Activated T-helper 9 cell treated with anti-CD3 and anti-CD28 coated beads, Interleukin-2, amount 50 U/mL, for 16 hours (primary cell): ENCODE measurements around the gene DNAL1.
"Not testable (repeated sequence)": the region's sequence is repeated elsewhere in the genome, so short reads cannot be mapped to it uniquely, and the experiment has no call there.

Experiments used
- DNase-seq: peaks from one replicate; pipeline ENCODE4 v3.0.0-alpha.2; 2020; ENCODE audit warnings: low read depth

The DNAL1 gene

GRCh38 chr14:73640796-73641365, 3.9 kb upstream of the DNAL1 start:
- no peak for DNase-seq

- no peak for DNase-seq
Observed at GRCh38 chr14:73645248-73645610, 443 bp downstream of the DNAL1 start.

GRCh38 chr14:73651005-73651404, 6.2 kb downstream of the DNAL1 start:
- no peak for DNase-seq

GRCh38 chr14:73655851-73656250, 11.1 kb downstream of the DNAL1 start:
- no peak for DNase-seq

- DNase-seq = not testable (repeated sequence)
Observed at GRCh38 chr14:73659202-73659601, 14.4 kb downstream of the DNAL1 start.

- DNase-seq = no peak
Observed at GRCh38 chr14:73660511-73660910, 15.7 kb downstream of the DNAL1 start.

- no peak for DNase-seq
Observed at GRCh38 chr14:73661872-73662271, 17.1 kb downstream of the DNAL1 start.

- DNase-seq = no peak
Observed at GRCh38 chr14:73662487-73662943, 17.7 kb downstream of the DNAL1 start.

- DNase-seq = no peak
Observed at GRCh38 chr14:73663548-73664212, 18.9 kb downstream of the DNAL1 start.

GRCh38 chr14:73665130-73665529, 20.3 kb downstream of the DNAL1 start:
- DNase-seq = no peak

GRCh38 chr14:73666583-73666982, 21.8 kb downstream of the DNAL1 start:
- DNase-seq = no peak

GRCh38 chr14:73667854-73668253, 23.1 kb downstream of the DNAL1 start:
- DNase-seq = no peak

GRCh38 chr14:73674986-73675385, 30.2 kb downstream of the DNAL1 start:
- no peak for DNase-seq

- no peak for DNase-seq
Observed at GRCh38 chr14:73678698-73679097, 33.9 kb downstream of the DNAL1 start.

GRCh38 chr14:73680821-73681220, 36.0 kb downstream of the DNAL1 start:
- no peak for DNase-seq

GRCh38 chr14:73684627-73685026, 39.8 kb downstream of the DNAL1 start:
- DNase-seq = no peak

GRCh38 chr14:73685328-73685727, 40.5 kb downstream of the DNAL1 start:
- DNase-seq = no peak

- DNase-seq = no peak
Observed at GRCh38 chr14:73686901-73687300, 42.1 kb downstream of the DNAL1 start.

GRCh38 chr14:73694083-73694482, 49.3 kb downstream of the DNAL1 start:
- DNase-seq = no peak

GRCh38 chr14:73695082-73695481, 50.3 kb downstream of the DNAL1 start:
- no peak for DNase-seq

- DNase-seq = no peak
Observed at GRCh38 chr14:73695997-73696396, 51.2 kb downstream of the DNAL1 start.

- DNase-seq = no peak
Observed at GRCh38 chr14:73696466-73697400, 51.9 kb downstream of the DNAL1 start.

- DNase-seq = no peak
Observed at GRCh38 chr14:73700325-73700724, 55.5 kb downstream of the DNAL1 start.
